HG03457 (cell line): ENCODE results near the gene PLEKHA1.

Experiments
- ATAC-seq: cut with Tn5 transposase; IDR thresholded peaks from one replicate; pipeline ENCODE4 v1.9.1; 2021; ENCODE audit warnings: moderate number of reproducible peaks; ENCODE audit not compliant: unreplicated experiment

The PLEKHA1 gene

DNA sequence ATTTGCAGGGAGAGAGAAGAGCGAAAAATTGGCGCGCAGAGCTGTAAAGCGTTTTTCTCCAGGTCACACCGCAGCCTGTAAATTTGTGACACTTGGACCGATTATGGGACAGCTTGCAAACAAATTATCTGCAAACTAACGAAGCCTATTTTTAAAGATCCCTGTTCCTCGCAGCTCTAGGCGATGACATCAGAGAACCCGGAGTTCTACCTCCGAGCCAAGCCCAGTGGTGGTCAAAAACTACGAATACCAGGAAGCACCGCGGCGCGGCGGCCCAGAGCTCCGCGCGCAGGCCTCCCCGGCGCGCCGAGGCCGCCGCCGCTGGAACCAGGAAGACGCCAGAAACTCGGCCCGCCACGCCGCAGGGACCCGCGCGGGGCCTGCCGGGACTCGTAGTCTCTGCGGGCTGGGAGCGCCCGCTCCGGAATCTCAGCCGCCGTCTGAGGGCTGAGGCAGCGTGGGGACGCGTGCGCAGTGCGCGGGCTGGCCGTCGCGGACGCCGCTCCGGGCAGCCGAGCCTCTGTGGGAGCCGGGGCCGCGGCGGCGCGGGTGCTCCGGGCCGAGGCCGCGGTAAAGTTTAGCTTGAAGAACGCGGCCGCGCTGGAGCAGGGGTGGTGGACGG lies at the start of gene PLEKHA1:
Gene PLEKHA1, plus strand, starts transcription at position 472 of the 622 bp plus-strand sequence. CDS start 18,493 bp downstream, outside the sequence.
- ATAC-seq, result peak; percentile 76

DNA sequence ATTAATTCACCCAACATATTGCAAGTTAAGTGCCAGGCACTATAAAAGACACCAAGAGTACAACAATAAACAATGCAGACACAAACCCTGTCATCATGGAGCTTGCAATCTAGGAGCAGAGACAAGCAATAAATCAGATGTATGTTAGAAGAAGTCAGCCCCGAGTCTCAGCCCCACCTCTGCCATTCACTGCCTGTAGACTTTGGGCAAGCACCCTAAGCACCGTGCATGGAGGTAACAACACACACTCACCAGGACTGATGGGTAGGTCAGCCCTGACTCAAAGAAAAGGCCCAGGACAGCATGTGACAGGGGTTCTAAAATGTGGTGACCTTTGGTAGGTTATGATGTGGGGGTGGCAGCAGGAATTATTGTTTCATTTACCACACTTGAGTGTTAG lies 49.3 kb upstream of the PLEKHA1 start:
- no peak for ATAC-seq

DNA sequence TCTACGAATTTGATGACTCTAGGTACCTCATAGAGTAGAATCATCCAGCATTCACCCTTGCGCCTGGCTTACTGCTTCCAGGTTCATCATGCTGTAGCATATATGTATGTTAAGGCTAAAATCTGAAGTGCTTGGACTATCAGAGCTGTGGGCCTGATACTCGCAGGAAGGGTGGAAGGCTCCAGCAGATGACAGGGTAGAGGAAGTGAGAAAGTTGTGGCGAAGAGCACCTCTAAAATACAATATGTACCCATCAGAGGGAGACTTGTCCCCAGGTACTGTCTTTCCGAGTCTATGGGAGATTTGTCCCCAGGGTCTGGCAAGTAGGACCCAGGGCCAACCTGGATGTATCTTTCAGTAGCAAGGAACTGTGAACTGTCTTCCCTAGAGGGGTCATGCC lies 48.1 kb upstream of the PLEKHA1 start:
- no peak for ATAC-seq

DNA sequence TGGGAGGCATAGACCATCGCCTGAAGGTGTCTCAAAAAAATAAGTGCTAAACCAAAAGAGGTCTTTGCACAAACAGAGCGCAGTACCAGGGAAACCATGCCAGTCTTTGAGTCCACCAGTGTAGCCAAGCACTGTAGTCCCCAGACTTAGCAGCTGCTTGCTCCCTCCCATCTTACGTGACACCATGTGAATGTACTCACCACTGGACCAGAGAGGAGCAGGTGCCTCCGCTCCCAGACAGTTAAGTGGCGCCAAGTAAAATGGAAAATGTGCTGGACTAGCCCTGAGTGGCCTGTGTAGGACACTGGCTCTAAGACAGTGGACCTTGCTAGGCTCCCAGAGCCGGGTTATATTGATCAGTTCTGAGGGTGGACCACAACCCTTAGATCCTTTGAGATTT lies 47.7 kb upstream of the PLEKHA1 start:
- ATAC-seq, result no peak

DNA sequence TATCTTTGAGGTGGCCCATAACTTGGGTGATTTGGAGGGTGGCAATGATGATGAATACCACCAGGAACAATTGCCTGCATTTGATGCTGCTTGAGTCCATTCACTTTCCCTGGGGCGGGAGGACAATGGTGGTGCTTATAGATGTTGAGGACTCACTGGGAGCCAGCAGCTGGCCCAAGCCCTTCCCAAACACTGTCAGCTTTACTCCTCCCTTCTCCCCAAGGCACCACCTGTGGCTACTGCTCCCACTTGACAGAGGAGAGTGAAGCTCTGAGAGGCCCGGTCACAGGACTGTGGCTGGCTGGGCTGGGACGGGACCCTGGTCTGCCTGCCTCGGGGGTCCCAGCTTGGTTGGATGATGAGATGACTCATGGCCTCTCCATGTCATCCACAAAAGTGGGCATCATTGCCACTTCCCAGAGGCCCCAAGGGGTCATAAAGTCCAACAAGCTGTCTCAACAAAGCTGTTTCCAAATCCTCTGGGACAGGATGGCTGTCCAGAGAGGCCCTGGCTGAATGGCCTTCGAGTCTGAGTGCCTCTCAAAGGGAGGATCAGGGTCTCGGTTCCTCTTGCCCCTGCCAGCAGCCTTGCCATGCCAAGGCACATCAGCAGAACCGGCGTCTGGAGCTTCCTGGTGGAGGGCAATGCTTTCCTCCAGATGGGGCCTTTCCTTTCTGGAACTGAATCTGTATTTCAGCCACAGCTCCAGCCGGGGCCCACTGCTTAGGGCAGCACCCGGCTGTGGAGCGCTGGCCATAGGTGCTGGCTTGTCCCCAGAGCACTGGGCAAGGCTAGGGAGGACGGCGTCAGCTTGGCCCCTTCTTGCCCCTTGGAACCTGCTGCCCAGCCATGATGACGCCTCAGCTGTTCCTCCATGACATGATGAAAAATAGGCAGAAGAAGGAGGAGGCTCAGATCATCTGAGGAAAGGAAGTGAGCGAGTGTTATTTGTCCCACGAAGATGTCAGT lies 47.0 kb upstream of the PLEKHA1 start:
- ATAC-seq, result no peak

DNA sequence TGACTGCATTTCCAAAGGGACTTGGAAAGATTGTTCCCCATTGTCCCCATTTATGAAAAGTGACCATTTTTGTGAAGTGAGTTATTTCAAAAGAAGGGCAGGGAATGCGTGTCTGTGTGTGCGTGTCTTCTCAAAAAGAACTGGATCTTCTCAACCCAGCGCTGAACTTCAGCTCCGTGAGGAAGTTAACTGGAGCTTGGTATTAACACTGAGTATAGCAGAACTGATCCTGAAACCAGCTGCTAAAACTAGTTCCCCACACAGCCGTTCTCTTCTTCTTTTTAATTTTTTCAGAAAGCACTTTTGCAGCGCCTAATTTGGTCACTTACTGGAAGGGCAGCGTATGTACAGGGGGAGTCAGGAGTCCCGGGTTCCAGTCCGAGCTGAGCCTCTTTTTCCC lies 45.8 kb upstream of the PLEKHA1 start:
- ATAC-seq, result no peak

DNA sequence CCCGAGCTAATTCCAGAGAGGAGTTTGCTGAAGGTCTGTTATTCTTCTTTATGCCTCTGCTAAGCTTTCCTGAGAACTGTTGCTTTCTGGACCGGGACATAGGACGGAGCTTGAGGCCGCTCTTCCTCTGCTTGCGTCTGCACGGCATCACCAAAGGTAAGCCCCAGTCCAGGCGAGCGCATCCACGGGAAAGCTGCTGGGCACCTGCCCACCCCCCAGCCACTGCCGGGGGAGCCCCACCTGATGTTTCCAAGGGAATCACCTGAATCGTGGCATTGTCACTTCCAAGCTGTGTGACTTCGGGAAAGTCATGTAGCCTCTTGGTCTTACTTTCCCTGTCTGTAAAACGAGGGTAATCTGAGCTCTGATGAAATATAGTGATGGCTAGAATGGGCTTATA lies 45.1 kb upstream of the PLEKHA1 start:
- ATAC-seq, result no peak

DNA sequence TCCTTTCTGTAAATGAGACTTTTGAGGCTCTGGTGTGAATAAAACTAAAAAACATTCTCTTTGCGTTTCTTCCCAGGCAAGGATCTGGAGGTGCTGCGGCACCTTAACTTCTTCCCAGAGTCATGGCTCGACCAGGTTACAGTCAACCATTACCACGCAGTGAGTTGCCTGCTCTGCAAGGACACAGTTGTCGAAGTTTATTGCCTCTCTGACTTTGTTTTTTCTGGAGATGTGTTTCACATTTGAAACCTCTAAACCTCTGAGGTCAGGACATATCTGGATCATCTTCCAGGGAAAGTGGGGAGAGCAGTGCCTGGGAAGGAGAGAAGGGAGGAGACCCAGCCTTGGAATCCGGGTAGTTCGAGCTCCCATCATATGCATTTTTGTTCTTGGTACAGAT lies 43.4 kb upstream of the PLEKHA1 start:
- no peak for ATAC-seq

DNA sequence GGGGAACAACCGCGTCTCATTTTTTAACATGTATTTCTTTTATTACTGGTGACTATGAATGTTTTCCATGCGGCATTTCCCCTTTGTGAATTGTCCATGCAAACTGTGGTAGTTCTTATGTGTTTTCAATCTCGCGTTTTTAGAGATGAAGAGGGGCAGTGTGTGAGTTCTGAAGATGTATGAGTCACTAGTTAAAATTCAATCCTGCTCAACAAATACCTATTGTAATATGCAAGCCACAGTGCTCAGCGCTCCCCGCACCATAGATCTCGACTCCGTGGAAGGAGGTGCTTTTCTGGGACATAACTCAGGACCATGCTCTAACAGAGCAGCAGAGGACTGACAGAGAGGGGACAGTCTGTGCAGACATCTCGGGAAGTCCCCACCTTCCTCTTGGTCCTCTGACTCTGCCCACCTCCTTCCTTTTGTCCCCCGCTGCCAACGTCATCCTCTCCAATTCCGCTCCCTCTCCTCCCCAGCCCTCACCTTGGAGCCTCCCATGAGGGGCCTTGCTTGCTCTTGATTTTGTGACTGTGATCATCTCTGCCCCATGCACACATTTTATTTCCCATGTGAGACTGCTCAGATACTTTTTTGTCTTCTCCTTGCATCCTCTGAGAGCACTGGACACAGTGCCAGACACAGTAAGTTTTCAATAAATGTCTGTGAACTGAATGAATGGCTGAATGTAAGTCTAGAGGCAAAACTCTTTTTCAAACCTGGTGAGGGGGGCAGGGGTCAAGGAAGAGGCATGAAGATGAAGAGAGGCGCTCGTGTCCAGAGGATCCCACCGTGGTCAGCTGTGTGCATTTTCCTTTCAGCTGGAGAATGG lies 42.7 kb upstream of the PLEKHA1 start:
- no peak for ATAC-seq

DNA sequence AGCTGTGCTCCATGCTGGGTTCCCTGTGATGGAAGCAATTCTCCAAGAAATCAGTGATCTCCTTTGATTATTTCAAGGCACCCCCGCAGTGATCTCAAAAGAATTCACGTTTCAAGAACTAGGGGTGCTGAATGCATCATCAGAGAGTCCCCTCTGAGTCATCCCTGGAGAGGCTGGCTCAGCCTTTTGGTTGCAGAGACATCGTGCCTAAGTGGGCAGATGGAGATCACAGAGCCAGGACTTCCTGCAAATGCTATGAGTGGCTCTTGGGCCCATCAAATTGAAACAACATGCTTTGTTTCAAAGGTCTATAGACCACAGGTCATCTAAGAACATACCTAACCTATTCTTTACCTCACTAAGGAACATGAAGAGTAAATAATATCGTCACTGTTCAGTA lies 41.5 kb upstream of the PLEKHA1 start:
- no peak for ATAC-seq

DNA sequence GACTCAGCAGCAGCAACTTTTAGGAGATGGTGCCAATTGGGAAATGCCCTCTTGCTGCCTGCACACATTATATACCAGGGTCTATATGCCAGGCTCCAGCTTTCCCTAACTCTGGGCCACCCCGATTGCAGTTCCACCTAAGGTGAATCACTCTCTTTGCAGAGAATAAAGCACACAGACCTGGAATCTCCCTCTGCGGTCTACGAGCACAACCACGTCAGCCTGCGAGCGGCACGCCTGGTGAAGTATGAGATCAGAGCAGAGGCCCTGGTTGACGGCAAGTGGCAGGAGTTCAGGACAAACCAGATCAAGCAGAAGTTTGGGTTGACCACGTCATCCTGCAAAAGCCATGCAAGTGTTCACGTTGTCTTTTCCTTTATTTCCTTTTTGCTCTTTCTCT lies 38.2 kb upstream of the PLEKHA1 start:
- no peak for ATAC-seq

DNA sequence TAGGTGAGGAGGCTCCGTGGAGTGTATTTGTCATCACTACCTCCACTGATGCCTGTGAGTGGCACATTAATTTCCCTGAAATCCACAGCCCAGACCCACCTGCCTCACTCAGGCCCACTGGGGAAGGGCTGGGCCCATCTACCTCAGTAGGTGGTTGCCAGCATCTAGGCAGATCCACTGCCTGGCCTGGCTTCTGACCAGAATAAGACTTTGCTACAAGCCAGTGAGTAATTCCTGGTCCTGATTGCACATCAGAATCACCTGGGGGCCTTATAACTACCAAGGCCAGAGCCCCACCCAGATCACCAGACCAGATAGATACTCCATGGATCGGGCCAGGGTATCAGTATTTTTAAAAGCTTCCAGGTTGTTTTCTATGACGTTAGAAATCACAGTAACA lies 37.5 kb upstream of the PLEKHA1 start:
- ATAC-seq, result no peak

DNA sequence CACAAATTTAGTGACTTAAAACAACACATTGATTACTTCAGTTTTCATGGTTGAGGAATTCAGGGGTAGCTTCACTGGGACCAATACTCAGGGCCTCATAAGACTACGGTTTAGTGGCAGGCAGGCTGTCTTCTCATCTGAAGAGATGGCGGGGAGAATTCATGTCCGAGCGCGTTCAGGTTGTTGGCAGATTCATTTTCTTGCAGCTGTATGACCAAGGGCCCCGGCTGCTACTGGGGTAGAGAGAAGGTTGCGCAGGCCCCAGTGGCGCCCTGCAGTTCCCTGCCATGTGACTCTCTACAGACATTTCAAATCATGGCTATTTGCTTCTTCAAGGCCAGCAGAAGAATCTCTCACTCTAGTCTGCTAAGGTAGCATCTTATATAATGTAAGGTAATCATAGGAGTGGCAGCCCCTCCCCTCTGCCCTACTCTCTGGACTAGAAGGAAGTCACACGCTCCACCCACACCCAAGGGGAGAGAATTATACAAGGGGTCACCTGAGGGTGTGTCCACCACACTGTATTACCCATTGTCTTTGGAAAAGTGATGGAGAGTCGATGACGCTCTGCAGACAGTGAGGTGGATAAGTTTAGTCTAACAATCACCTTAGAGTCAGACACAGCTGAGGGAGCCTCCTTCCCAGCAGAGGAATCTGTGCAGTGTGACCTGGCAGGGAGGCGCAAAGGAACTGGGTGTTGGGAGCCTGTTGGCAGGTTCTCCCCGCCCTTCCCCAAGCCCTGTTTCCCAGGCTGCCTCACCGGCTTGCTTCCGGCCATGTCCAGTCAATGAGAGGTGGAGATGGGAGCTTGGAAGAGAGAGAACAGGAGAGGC lies 35.7 kb upstream of the PLEKHA1 start:
- no peak for ATAC-seq

DNA sequence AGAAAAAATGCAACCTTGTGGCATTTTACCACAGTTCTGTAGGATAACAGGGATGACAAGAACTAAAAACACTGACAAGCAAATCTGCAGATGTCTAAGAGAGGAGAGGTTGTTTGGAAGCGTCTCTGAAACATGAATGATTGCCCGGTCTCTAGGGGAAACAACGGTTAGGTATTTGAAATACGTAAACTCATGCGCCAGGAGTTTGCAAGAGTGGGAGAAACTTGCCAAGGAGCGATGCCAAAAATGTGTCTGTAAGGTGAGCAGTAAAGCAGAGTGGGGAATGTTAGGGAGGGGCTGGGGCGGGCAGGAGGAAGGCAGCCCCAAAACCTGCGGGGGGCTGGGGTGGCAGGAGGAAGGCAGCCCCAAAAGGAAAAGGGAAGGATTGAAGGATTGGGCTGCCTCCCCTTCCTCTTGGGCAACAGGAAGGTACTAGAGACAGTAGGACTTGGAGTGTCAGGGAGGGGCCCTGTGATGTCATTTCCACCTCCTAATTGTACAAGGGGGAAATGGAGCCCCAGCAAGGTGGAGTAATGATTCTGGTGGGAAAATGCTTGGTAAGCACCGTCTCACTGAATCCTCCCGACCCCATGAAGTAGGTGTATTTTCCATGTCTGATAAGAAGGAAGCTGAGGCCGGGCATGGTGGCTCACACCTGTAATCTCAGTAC lies 33.2 kb upstream of the PLEKHA1 start:
- ATAC-seq, result no peak

DNA sequence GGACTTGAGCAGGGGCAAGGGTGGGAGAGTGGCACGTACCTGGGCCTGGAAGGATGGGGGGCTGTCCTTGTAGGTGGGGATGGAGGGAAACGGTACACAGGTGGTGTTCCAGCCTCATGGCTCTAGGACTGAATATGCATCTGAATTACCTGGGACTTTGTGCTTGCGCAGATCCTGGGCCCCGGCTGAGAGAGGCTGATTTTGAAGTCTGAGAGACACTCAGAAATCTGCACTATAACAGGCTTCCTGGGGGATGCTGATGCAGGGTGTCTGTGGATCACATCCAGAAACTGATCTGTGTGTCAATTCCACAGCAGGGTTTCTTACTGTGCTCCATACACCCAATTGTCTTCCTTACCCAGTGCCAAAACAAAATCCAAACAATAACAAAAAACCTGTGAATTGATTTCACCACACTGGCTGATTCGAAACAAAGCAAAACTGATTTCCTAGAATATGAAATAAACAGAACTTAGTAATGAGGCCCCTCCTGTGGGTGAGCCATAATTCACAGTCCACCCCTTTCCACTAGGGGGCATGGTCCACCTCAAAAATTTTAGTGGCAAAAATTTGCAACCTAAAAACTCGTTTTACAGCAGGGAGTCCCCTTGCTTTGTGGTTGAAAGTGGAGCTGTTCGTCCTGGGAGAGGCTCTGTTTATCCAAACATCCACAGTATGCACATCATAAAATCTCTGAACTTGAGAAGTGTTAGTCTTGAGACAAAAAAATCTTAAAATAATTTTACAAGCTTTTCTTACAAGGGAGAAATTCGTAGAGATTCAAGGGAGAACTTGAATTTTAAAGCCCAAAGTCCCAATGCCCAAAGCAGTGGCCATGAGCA lies 32.0 kb upstream of the PLEKHA1 start:
- ATAC-seq, result no peak

DNA sequence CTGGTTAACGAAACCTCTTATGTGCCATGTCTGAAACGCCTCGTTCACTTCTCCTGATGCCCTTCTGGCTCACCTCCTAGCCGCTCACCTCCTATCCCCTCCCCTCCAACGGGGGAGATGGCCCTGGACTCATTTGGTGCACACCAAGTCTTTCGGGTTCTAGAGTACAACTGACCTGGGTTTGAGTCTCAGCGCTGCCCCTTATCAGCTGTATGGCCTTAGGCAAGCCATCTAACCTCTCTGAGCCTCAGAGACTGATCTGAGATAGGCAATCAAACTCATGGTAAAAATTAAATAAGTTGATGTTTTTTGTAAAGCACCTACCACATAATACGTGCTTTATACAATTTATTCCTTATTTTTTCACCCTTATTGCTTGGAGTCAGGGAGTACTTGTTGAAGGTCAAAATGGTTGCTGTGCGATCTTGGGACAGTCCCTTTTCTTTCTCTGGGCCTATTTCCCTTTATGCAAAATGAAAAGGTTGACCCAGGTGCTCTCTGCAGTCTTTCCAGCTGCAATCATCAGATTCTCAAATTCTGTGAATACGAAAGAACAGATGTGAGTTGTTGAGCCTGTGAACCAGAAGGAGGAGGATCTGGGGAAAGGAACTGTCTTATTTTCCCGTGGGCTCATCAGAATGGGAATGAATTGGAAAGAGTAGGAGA lies 31.2 kb upstream of the PLEKHA1 start:
- no peak for ATAC-seq

DNA sequence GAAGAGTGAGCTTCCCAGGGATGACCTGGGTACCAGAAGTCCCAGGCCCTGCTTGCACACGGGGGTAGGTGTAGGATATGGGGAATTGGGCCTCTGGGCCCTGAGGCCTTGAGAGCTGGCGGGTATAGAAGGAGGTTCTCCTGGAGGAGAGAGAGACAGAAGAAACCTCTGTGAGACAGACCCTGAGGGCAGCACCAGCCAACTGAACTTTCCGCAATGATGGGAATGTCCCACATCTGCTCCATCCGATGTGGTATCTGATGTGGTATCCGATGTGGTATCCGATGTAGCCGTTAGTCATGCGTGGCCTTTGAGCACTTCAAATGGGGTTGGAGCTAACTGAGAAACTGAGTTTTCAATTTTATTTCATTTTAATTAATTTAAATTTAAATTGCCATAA lies 30.6 kb upstream of the PLEKHA1 start:
- ATAC-seq, result no peak

DNA sequence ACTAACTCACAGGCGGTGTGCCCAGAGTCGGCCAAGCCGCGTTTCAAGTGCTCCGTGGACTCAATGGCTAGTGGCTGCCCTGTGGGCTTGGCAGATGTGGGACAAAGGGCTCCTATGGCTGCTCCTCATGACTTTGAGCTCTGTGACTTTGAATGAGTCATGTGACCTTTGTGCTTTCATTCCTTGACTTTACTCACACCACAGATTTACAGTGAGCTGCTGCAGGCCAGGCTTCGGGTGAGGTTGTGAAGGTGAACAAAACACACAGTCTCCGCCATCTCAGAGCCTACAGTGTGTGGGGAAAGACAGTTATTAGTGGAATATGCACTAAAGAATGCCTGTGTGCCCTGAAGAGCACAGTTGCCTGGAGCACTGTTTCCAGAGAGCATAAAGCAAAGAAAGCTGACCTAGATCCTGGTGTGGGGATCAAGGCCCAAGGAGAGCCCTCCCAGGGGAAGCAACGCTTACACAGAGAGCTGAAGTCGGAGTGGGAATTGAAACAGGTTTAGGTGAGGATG lies 29.7 kb upstream of the PLEKHA1 start:
- no peak for ATAC-seq
